HCEC 1CT (cell line): ENCODE data around the gene VILL.
A peak's percentile ranks its signal among the peaks of the same experiment; 100 is the strongest.

Experiments
- DNase-seq: peaks from one replicate; pipeline ENCODE4 v3.0.0-alpha.2; 2017

VILL gene

DNA sequence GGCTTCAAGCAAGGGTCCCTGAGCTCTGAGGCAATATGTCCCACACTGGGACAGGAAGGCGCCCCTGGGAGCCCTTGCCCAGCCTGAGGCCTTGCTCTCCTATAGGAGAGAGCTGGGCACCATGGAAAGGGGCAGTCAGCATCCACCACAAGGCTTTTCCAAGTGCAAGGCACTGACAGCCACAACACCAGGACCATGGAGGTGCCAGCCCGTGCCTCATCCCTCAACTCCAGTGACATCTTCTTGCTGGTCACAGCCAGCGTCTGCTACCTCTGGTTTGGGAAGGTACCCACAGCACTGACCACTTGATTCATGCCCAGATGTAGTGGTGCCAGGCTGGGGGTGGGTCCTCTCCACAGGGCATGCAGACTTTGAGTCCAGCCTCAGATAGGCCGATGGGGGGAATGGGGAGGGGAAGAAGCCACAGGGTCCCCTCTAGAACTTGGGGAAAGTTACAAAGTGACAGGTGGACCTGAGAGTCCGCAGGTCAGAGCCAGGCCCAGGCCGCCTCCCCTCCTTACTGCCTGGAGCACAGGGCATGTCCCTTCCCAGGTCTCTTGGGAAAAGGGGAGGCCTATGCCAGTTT, 11.8 kb downstream of the VILL start:
- DNase-seq = no peak

DNA sequence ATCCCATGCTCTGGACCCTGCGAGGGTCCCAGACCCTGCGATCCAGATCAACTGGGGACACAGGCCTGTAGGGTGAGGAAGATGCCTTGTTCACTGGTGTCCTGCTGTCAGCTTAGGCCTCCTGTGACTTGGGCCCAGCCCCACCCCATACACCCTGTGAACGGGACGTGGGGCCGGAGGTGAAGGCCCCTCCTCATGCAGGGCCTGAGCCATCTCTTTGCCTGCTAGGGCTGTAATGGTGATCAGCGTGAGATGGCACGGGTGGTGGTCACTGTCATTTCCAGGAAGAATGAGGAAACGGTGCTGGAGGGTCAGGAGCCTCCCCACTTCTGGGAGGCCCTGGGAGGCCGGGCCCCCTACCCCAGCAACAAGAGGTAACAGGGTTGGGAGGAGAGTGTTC, 12.4 kb downstream of the VILL start:
- no peak for DNase-seq

DNA sequence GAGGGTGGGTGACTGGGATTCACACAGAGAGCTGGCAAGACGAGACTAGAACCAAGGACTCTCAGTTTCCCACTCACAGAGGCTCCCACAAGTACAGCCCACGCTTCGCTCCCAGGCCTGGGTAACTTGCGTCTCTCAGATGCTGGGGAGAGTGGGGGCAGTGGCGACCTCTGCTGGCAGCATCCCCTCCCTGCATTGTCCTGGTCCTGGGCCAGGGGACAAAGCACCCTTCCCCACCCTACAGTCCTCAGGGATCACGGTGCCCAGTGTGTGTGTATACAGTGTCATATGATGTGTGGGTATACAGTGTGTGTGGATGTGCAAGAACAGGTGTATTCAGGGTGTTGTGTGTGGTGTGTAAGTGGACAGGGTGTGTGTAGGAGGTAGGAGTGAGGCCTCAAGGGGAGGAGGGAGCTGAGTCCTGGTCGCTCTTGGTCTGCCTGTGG, 12.8 kb downstream of the VILL start:
- no peak for DNase-seq

GRCh38 chr3:38003817-38004414, 13.3 kb downstream of the VILL start:
- no peak for DNase-seq

- peak; percentile 36 for DNase-seq
Observed at GRCh38 chr3:38004415-38005075, 14.0 kb downstream of the VILL start.

GRCh38 chr3:38005076-38006020, 14.8 kb downstream of the VILL start:
- DNase-seq = no peak

DNA sequence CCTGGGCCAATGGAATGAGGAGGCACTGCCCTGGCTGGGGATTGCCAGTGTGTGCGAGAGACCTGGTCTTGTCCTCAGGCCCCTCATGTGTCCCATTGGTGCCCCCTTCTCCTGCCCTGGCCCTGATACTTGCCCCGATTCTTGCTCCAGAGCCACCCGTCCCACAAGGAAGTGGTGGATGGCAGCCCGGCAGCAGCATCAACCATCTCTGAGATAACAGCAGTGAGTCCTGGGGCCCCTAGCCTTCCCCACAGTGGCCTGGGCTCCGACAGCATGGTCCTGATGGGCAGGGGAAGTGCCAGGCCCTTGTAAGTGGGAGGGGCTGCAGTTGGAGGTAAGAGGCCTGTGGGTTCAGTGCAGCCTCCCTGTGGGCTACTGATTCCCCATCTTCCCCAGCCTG, 15.4 kb downstream of the VILL start:
- no peak for DNase-seq

GRCh38 chr3:38006445-38006995, 15.9 kb downstream of the VILL start:
- DNase-seq = no peak

DNA sequence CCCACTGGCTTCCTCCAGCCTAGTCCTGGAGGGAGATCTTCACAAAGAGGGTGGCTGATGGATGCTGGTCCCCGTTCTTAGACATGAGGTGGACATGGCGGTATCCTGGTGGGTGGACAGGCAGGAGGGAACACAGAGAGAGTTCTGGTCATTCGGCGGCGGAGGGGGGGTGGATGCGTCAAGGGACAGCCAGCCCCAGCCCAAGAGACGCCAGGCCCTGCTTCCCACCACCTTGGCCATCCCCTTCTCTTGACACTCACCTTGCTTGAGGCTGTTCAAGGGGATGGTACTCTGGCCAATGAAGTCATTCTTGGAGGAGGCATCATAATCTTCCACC, 17.1 kb downstream of the VILL start:
- no peak for DNase-seq

DNA sequence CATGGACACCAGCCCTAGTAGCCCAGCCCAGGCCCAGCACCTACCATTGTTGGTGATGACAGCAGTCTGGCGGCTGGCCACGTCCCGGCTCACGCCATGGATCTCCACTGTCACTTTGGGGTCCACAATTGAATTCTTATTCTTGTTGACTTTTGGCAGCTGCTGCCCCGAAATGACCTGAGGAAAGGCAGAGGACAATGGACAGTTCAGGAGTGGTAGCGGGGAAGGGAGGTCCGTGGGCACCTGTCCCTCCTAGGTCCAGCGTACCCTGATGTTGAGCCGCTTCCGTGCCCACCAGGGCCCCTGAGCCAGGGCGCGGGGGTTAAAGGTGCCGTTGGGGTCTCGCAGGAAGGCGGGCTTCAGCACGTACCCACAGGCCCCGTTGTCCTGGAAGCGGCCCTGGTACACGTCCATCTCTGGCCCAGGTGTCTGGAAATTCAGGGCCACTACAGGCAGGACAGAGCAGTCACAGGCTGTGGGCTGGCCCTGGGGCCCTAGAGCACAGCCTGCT, 17.7 kb downstream of the VILL start:
- no peak for DNase-seq

- DNase-seq = no peak
Observed at GRCh38 chr3:38008971-38009580, 18.5 kb downstream of the VILL start.

- DNase-seq = no peak
Observed at GRCh38 chr3:38009807-38010591, 19.4 kb downstream of the VILL start.

DNA sequence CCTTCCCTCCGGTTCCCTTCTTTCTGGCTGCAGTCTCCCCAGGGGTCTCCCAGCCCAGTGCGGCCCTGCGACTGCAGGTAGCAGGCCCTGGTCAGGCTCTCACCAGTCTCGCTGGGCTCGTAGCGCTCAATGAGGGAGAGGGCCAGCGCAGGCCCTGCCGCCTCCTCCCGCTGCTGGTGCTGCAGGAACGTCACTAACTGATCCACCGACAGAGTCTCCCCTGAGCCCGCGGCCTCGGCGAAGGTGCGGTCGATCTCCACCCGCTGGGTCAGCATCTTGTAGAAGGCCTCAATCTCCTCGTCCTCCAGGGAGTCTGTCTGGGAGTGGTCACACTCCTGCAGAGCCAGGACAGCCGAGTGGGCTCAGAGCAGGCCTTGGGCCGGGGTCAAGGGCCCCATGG, 20.5 kb downstream of the VILL start:
- DNase-seq = no peak

DNA sequence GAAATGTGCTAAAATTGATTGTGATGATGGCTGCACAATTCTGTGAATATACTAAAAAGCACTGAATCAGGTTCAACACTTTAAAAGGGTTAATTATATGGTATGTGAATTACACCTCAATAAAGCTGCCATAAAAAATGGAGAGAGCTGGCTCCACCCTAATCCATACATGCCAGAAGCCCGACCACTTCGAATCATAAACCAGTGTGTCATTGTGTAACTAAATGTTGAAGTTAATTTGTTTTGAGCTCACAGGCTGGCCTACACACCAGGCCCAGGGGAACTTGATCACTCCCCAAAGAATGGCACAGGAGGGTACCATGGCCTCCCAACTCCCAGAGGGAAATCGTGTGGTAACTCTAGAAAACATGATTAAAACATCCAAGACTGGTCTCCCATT, 24.9 kb downstream of the VILL start:
- no peak for DNase-seq

GRCh38 chr3:38015984-38016383, 25.4 kb downstream of the VILL start:
- DNase-seq = no peak

DNA sequence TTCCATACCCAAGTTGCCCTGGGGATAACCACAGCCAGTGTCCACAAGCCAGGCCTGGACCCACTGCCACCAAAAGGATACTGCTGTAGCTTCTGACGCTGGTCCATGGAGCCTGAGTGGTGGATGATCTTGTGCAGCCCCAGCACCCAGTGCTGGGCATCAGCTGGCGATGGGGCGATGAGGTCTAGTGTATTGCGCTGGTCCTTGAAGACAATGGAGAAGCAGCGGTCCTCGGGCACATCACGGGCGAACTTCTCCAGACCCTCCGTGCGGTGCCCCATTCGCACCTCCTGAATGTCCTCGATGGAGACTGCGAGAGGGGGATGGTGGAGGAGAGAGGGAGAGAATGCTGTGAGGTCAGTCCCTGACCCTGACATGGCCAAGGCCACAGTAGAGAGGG, 25.8 kb downstream of the VILL start:
- DNase-seq = no peak

DNA sequence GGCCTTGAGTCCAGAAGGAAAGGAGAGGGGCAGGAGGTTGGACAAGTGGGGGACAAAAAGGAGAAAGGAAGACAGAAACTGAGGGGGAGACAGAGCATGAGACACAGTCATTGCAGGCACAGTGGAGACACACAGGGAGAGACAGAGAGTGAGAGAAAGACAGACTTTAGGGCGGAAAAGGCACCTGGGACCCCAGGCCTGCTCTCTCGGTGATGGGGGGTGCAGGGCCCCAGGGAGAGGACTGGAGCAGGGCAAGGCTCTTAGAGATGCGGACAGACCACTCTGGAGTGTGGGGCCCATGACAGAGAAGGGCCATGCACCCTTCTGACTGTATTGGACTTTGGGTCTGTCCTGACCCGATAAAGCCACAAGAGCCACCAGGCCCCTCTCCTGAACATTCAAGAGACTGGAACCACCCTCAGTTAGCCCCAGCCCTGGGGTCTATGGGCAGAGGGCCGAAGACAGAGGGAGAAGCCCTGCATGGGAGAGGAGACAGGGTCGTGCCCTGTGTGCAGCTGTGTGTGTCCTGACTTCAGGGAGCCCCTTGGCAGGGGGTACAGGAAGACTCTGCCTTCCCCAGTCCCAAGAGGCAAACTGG, 26.4 kb downstream of the VILL start:
- DNase-seq = no peak

- DNase-seq = no peak
Observed at GRCh38 chr3:38017445-38018295, 27.1 kb downstream of the VILL start.

- DNase-seq = no peak
Observed at GRCh38 chr3:38018296-38019266, 28.0 kb downstream of the VILL start.
